NCI-H345 treated with DMSO at 0.1 percent for 48 hours (cell line): ENCODE measurements around the gene MCM9.

Experiments used
- DNase-seq: peaks from one replicate; lab custom pipeline; 2025; ENCODE audit not compliant: unreplicated experiment; lab: John Stamatoyannopoulos, UW

The MCM9 gene

GRCh38 chr6:118894425-118895260 is 40.3 kb downstream of the MCM9 start:
- peak; percentile 29 for DNase-seq

GRCh38 chr6:118893807-118894424 is 41.0 kb downstream of the MCM9 start, which contains the start of gene ASF1A:
Gene ASF1A, plus strand, starts transcription at chr6:118894152. Its CDS starts 262 bp downstream, at chr6:118894414.
- DNase-seq: peak; percentile 98

DNA sequence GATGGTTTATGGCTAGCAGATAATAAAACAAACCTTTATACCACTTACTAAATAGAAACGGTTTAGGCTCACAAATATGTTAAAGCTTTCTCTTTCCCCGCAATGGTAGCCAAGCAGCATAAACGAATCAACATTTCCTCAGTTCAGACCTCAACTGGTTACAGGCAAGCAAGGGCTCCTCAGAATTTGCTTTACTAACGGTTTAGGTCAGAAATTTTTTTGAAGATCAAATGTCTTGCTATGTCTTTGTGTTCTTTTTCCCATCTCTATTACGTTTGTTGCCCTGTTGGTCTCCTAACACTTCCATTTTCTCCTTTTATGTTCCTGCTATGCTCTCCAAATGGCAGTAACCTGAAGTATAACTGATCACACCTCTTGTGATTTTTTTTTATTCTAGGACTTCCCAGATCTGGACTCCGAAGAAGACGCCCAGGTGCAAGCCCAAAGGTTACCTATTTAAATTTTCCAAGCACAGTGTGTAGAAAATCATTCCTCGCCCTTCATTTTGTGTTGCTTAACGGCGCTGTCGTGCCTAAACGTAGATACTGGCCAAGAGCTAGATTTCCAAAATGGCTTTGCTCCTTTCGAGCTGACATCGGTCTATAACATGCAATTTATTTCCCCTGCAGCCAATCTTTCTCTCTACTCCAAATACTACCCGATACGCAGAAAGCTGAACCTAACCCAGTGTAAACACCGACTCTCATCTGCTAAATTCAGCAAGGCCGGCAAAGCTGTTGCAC is 41.7 kb downstream of the MCM9 start:
- DNase-seq: peak; percentile 68

DNA sequence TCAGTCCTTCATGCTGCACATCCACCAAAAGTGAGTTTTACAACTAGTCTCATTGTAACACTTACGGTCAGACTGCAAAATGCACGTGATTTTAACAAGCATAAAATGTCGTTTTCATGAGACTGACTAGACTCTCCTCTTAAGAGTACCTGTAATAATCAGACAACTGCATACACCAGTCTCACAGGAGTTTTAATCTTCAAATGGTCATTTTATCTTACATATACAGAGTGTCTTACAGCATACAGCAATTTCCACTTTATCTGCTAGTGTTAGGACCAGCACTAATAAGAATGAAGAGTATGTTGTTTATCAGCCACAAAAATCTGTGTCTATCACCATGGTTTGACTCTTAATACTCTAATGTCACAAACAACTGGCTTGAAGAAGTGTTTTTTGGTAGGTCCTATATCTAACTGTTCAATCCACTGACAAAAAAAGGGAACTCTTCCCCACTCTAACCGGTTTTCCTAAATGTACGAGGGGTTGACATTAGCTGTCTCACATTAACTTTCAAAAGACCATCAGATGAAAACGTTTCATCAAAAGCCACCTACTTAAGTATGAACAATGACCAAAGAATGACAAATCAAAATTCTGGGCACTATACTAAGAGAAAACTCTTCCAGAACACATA is 42.5 kb downstream of the MCM9 start:
- DNase-seq: no peak

DNA sequence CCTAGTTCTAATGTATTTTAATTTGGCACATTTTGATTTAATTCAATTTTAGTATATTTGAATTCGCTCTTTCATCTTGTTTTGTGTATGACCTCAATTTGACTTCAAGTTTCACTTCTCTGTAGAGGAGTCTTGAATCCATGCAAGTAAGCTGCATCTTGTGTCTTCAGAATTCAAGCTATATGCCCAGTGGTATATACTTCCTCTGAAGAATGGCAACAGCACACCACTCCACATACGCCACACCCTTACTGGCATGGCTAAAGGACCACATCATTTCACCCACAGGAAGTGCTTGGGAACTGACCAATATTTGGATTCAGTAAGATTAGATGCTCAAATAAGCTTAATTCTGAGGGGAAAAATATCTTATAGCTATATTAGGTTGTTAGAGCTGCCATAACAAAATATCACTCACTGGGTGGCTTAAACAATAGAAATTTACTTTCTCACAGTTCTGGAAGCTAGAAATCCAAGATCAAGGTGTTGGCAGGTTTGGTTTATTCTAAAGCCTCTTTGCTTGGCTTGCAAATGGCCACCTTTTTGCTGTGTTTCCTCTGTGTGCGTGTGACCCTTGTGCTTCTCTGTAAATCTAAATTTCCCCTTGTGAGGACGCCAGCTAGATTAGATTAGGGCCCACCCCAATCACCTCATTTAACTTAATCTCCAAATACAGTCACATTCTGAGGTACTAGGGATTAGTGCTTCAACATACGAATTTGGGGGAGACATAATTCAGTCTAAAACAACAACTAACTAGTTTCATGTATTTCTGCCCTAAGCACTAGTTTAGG is 43.8 kb downstream of the MCM9 start:
- no peak for DNase-seq

GRCh38 chr6:118889163-118889562 is 45.8 kb downstream of the MCM9 start:
- DNase-seq: no peak

- no peak for DNase-seq
These were observed 48.3 kb downstream of the MCM9 start for GRCh38 chr6:118886641-118887040.

GRCh38 chr6:118882314-118882905 is 52.5 kb downstream of the MCM9 start:
- no peak for DNase-seq

DNA sequence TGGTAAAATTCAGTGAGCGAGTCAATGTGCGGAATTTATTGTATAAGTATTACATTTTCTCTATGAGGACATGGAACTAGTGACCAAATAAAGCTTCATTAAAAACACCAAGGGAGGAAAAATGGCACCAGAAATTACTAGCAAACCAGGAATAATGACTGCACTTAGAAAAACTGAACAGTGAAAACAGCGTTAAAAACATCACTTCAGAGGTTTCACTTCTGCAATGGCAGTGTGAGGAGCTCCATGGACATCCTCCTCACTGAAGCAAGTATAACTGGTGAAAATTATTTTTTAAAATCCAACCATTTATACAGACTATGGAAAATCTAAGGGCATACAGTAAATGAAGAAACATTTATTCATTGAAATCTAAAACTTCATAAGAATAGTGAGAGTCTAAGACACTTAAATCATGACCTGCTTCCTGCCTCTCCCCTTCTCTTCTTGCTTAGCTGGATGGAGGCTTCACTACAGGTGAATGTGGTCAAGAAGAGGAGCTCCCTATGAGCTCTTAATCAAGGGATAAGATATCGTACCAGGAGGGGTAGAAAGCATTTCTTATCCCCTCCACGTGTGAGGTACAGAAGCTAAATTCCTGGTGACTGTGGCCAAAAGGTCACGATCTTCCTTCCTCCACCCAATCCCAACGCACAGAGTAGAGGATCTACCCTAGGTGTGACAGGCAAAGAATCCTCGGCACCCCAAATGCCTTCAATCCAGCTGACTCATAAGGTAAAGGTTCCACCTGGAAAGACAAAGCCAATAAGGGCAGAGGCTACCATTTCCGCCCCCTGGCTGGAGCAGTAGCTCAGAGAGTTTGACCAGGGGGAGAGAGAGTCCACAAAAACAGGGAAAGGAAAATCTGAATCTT is 53.3 kb downstream of the MCM9 start:
- DNase-seq: no peak

DNA sequence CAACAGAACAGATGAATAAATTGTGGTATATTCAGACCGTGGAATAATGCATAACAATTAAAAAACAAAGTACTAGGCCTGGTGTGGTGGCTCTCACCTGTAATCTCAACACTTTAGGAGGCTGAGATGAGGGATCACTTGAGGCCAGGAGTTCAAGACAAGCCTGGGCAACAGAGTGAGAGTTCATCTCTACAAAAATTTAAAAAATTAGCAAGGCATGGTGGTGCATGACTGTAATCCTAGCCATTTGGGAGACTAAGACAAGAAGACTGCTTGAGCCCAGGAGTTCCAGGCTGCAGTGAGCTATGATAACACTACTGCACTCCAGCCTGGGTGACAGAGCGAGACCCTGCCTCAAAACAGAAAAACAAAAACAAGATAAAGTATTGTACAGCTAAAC is 57.2 kb downstream of the MCM9 start:
- no peak for DNase-seq

GRCh38 chr6:118876814-118877213 is 58.1 kb downstream of the MCM9 start:
- no peak for DNase-seq

- no peak for DNase-seq
These were observed 58.8 kb downstream of the MCM9 start for GRCh38 chr6:118876198-118876597.

GRCh38 chr6:118875672-118876071 is 59.3 kb downstream of the MCM9 start:
- DNase-seq: peak; percentile 3

- no peak for DNase-seq
These were observed 61.7 kb downstream of the MCM9 start for GRCh38 chr6:118873239-118873638.

DNA sequence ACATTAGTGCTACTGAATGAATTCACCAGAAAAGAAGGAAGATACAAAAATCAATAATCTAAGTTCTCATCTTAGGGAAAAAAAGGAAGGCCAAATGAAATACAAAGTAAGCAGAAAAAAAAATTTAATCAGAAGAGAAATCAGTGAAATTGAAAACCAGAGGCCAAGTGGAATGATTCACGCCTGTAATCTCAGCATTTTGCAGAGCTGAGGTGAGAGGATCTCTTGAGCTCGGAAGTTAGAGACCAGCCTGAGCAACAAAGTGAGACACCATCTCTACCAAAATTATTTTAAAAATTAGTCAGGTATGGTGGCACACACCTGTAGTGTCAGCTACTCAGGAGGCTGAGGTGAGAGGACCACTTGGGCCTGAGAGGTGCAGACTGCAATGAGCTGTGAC is 62.2 kb downstream of the MCM9 start:
- no peak for DNase-seq

DNA sequence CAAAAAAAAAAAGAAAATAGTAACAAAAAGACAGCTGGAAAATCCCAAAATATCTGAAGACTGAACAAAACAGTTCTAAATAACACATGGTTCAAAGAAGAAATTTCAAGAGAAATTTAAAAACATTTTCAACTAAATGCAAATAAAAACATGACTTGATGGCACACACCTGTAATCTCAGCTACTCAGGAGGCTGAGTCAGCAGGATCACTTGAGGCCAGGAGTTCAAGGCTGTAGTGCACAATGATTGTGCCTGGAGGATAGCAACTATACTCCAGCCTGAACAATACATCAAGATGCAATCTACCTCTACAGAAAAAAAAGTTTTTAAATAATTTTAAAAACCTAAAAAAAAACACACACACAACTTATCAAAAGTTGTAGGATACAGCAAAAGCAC is 62.6 kb downstream of the MCM9 start:
- DNase-seq: no peak

DNA sequence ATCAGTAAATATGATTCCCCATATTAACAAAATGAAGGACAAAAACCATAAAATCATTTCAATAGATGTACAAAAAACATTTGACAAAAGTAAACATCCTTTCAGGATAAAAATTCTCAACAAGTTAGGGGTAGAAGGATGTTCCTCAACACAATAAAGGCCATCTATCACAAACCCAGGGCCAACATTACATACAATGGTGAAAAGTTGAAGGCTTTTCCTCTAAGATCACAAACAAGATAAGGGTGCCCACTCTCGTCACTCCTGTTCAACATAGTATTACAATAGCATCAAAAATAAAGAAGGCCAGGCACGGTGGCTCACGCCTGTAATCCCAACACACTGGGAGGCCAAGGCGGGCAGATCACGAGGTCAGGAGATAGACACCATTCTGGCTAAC is 63.6 kb downstream of the MCM9 start:
- no peak for DNase-seq

- no peak for DNase-seq
These were observed 64.9 kb downstream of the MCM9 start for GRCh38 chr6:118869894-118870589.

DNA sequence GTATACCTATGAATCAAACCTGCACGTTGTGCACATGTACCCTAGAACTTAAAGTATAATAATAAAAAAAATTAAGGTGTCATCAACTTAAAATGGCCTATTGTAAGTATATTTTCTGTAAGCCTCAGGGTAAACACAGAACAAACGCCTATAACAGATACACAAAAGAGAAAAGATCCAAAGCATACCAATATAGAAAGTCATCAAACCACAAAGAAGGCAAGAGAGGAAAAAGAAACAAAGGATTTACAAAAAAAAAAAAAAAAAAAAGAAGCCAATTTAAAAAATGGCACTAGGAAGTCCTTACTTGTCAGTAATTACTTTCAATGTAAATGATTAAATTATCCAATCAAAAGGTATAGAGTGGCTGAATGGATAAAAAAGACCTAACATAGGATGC is 65.6 kb downstream of the MCM9 start:
- DNase-seq: no peak
